Measurements from ENCODE around the gene ZDHHC14.
A peak's percentile ranks its signal among the peaks of the same experiment; 100 is the strongest.

ZDHHC14 gene

DNA sequence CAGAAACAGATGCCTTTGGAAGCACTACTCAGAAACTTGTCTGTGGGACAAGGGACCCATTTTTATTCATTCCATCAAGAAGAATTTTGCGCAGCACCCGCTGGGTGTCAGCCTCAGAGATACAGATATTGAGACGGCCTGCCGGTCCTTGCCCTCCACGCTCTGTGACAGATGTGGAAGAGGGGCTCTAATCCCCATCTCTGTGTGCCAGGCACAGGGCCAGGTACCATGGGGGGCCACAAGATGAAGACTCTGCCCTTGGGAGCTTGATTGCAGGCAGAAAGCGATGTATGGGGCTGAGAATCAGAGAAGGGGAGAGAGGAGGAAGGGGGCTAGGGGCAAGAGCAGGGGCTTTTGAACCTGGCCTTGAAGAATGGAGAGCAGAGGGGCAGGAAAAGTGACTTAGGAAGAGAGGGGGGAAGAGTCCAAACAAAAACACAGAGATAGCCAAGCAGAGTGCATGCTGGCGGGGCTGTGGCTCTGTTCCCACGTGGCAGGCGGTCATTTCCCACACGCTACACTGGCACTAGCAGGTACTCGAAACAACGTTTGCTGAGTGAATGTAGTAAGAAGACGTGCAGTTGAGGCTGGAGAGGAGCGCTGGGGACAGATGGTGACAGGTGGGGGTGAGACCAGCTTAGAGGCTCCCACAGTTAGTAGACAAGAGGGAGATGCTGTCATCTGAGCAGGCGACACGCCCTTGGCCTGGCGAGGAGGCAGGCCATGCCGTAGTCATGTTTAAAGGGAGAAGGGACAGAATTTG is 271.8 kb downstream of the ZDHHC14 start:
- no peak for FAIRE-seq

DNA sequence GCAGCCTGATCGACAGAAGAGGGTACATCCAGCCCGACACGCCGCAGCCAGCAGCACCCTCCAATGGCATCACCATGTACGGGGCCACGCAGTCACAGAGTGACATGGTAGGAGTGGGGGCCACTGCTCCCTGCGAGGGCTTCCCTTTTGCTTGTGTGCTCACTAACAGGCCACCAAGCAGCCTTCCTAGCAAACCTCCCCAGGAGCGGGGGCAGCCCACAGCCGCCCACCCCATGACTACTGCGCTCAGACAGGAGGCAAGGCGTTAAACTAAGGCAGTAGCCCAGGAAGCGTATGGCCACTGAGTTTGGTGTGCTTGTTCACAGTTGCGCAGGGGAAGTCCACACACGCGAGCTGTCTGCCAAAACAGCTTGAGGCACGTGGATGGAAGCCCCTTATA is 272.5 kb downstream of the ZDHHC14 start:
- no peak for FAIRE-seq

GRCh38 chr6:157655139-157655538 is 274.1 kb downstream of the ZDHHC14 start:
- FAIRE-seq: no peak

DNA sequence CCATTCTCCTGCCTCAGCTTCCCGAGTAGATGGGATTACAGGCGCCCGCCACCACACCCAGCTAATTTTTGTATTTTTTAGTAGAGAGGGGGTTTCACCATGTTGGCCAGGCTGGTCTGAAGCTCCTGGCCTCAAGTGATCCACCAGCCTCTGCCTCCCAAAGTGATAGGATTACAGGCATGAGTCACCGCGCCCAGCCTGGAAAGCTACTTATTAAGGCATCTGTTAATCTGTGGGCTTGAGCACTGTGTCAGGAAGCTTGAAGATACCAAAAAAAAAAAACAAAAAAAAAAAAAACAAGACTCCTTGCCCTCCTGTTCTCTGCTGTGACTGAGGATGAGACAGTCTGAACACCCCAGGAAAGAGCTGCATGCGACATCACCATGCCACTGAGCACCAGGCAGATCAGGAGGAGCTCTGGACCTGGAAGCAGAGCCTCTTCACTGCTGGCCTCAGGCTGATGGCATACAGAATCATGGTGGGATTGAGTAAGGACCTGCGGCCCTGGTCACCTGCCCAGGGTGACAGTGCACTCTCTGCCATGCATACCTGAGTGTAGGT is 275.5 kb downstream of the ZDHHC14 start:
- no peak for FAIRE-seq

DNA sequence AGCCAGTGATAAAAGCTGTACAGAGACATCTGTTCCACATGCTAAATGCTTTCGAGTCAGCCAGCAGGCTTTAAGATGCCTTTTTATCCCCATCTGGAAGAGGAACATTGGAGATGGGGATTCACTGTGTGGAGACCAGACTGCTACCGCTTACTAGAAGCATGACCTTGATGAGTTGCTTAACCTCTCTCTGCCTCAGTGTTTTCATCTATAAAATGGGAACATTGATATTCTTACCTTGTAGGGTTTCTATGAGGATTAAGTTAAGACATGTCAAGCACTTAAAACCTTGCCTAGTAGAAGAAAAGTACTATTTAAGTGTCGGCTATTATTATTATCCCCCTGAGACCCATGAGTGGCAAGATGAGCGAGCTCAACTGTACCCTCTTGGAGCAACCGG is 276.8 kb downstream of the ZDHHC14 start:
- FAIRE-seq: no peak

DNA sequence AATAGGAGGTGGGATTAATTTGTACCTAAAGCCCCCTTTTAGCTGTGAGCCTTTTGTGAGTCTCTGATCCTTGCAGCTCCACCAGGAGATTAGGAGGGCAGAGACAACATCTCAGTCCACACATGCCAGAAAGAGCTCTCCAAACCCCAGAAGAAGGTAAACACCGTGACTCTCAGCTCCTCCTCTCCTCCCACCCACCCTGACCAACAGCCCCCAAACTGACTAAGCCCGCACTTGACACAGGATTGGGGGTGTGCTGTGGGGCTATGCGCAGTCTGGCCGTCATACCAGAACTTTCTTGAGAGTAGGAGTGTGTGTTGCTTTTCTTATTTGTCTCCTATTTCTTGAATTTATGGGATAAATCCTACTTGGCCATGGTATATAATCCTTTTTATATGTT is 277.3 kb downstream of the ZDHHC14 start:
- no peak for FAIRE-seq

DNA sequence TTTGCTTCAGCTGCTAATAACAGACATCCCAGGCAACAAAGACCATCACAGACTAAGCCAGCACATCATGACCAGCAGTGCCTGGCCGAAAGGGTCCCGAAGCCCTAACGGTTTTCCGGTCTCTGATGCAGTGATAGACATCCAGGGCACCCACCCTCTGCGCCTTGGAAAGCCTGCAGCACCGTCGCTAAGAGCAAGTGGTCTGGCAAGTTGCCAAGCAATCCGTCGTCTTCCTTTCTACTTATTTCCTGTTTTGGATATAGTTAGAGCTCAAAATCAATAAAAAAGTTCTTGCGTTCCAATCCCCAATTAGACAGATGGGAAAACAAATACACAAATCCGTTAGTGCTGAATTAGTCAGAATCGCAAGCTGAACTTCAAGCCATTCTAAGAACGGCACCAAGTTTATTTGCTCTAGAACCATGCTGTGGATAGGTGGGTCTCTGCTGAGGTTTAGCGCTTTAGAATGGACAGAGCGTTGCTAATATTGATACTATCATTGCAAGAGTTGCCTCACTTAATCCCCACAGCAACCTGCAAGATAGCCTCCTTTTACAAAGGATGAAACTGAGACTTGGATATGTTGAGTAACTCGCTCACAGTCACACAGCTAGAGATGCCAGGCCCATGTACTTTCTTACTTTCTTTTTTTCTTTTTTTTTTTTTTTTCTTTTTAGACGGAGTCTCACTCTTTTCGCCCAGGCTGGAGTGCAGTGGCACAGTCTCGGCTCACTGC is 278.7 kb downstream of the ZDHHC14 start:
- FAIRE-seq: no peak

- no peak for FAIRE-seq
Measured at GRCh38 chr6:157660414-157660813, 279.4 kb downstream of the ZDHHC14 start.

DNA sequence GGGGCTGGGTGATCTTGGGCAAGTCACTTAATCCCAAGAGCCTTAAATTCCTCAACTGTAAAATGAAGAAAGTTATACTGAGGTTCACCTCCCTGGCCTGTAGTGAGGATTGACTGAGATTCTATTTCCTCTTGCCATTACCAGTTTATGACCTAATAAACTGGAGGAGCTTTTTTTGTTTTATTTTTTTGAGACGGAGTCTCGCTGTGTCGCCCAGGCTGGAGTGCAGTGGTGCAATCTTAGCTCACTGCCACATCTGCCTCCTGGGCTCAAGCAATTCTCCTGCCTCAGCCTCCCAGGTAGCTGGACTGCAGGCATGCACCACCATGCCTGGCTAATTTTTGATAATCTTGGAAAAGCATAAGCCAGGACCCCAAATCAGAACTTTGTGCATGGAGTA is 280.7 kb downstream of the ZDHHC14 start:
- no peak for FAIRE-seq

DNA sequence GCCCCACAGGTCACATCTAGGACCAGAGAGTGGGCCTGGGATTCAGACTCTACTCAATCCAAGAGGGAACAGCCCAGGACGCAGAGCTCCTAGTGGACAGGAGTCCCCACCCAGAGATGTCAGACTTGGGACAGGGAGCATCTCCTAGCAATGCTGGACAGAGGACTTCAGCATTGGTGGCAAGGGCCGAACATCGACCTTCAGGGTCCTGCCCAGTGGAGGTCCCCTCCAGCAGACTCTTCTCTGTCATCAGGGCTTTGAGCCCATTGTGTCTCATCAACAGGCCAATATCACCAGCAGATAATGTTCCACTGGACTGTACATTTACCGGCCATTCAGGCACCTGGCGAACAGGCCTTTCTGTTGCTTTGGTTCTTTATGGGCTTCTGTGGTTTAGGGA is 282.3 kb downstream of the ZDHHC14 start:
- no peak for FAIRE-seq

DNA sequence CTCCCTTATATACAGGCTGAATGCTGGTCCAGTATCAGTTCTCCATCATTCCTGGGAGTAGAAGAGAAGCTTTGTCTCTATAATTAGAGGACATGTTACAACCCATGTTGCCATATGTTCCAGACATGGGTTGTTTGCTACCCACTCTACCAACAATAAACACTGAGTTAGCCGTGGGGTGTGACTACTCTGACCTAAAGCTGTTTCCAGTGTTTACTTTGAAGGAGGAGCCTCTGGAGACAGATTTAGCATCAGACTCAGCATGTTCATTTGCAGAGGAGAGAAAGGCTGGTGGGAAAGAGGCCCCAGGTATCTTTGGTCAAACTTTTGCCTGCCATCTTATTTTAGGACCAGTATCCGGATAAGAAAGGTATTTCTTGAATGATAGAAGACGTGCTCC is 284.2 kb downstream of the ZDHHC14 start:
- FAIRE-seq: no peak

DNA sequence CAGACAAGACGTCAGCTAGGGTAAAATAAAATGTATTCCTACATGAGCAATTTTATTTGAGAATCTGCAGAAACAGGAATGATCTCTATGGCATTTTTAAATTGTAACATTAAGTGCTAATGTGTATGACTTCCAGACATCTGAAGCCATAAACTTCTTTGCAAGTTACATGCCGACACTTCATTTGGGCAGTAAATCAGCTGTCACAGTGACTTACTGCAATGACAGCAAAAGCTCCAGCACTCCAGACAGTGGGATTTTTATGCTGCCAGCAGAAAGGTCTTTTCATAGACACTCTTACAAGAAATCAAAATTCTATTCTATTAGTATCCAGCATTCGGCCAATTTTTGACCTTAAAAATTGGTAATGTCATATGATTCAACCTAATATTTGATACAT is 285.7 kb downstream of the ZDHHC14 start:
- FAIRE-seq: no peak

DNA sequence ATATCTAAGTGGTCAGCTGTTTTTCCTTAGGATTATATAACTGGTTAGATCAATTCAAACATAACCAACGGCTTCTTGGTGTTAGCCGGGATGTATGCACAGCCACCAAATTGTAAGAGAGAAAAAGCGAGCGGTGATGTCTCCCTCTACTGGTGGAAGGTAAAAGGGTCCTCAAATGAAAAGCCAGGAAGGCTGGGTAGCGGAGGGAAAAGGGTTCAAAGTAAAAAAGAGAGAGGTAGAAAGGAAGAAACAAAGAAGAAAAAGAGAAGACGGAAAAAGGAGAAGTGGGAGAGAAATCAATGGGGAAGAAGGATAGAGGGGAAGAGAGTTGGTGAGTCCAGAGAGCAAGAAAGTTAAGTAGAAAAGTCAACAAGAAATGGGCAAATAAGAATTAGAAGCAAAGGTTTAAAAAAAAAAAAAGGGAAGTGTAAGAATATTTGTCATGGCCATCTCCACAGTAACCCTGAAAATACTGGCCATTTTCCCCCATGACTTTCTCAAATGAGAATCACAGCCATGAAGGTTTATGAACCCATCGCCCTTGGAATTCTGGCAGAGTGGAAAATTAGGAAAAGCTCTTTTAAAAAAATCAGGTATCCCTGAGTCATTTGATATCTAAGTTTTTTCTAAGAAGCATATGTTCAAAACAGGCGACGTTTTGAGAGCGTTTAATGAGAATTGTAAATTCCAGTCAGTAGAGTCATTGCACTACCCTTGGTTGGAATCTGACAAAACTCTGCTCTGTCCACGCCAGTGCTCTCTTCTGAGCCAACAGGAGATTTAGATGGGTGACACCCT is 286.4 kb downstream of the ZDHHC14 start:
- peak; percentile 96 for FAIRE-seq

- no peak for FAIRE-seq
Measured at GRCh38 chr6:157668009-157668401, 287.0 kb downstream of the ZDHHC14 start.

- no peak for FAIRE-seq
Measured at GRCh38 chr6:157668713-157669112, 287.7 kb downstream of the ZDHHC14 start.

DNA sequence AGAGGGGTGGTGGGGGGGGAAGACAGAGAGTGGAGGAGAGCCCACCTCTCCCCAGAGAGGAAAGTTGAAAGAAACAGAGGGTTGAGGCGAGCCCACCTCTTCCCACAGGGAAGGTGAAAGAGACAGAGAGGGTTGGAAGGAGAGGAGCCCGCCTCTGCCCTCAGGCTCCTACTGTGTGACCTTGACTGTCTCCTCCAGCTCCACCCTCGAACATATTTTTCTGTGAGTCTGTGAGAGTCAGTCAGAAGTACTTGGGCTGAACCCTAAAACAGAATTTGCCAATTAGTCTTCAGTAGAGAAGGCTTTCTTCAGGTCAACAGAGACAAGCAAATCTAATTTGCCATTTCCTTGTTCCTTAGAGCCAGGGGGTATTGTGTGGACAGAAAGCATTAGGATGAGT is 288.3 kb downstream of the ZDHHC14 start:
- FAIRE-seq: no peak

DNA sequence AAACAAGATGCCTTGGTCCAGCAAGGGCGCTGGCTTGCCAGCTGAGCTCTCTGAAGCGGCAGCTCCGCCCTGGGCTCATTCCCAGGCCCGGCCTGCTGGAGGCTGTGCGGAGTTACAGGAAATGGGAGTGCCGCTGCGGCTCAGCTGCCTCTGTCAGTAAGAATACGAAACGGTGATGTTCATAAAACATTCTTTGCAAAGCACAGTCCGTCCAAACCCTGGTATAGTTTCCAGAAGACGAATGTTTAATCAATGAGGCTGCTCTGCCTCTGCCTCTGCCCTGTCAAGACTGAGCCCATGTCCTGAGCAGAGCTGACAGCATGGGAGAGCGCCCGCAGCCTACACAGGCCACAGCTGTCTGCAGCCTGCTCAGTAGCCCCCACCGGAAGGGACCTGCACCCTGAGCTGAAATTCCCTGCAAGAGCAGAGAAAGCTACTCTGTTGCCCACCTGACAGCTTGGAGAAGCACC is 288.8 kb downstream of the ZDHHC14 start:
- FAIRE-seq: no peak

DNA sequence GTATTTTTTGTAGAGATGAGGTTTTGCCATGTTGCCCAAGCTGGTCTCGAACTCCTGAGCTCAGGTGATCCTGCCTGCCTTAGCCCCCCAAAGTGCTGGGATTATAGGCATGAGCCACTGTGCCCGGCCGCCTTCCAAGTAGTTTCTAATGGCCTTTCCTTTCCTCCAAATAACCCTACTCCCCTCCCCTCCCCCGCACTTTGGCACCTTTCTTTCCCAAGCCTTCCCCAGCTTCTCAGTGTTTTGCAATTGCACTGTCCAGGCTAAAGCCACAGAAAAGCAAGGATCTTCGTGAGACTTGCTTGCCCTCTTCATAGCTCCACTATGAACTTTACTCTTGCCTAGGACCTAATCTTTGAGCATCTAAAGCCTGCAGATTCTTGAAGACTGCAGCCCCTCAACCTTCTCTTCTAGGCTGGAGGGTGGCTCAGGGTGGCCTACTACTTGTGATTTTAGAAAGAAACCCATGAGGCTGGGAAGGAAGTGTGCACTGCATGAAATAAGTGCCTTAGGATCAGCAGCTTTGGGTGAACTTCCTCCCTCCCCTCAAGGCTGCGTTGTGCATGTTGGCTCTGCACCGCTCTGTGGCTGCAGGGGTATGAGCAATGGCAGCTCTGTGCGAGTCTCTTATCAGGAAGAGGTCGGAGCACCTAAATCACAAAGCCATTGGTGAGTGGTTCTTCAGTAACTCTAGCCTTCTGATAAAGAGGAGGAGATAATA is 289.6 kb downstream of the ZDHHC14 start:
- no peak for FAIRE-seq

- no peak for FAIRE-seq
Measured at GRCh38 chr6:157672726-157673412, 291.9 kb downstream of the ZDHHC14 start.

DNA sequence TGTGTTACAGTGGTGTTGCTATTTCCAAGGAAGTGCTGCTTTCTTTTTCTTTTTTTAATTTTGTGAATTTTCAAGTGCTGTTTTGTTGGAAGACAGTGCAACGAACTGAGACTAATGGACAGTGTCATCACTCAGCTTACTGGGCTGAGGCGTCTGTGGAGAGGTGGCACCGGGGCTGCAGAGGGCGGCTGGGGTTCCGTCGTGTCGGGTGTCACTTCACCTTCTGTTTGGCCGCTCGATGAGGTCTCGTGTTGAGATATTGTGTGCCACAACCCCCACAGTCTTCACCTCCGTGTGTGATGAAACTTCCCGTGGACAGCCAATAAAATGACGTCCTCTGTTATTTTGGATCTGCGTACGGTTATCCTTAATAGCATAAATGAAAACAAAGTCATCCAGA is 292.6 kb downstream of the ZDHHC14 start:
- FAIRE-seq: no peak

- FAIRE-seq: no peak
Measured at GRCh38 chr6:157674061-157674460, 293.1 kb downstream of the ZDHHC14 start.

DNA sequence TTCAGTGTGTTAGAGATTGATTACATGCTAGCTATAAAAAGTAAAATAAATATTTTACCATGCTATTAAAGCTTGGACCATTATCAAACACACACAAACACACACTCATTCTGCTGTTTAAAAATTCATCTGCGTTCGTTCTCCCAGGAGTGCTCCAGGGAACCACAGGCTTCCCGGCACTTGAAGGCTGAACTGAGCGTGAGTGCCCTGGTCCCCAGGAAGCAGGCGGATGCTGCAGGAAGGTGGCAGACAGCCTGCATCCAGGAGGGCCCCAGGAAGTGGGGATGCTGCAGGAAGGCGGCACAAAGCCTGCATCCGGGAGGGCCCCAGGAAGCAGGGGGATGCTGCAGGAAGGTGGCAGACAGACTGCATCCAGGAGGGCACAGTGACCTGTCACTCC is 294.8 kb downstream of the ZDHHC14 start:
- FAIRE-seq: no peak
